GM21737 (cell line): ENCODE results near the gene TBXA2R.
"Not testable (repeated sequence)": the region's sequence is repeated elsewhere in the genome, so short reads cannot be mapped to it uniquely, and the experiment has no call there.

Experiments used
- ATAC-seq: cut with Tn5 transposase; IDR thresholded peaks from one replicate; pipeline ENCODE4 v1.9.1; 2021; ENCODE audit warnings: mild to moderate bottlenecking, moderate library complexity; ENCODE audit not compliant: unreplicated experiment

TBXA2R gene

GRCh38 chr19:3584036-3584802 lies 22.5 kb downstream of the TBXA2R start:
- ATAC-seq, result not testable (repeated sequence)

- not testable (repeated sequence) for ATAC-seq
These were observed 24.9 kb downstream of the TBXA2R start for GRCh38 chr19:3581792-3582191.

- no peak for ATAC-seq
These were observed 26.3 kb downstream of the TBXA2R start for GRCh38 chr19:3580156-3580934.

- no peak for ATAC-seq
These were observed 28.3 kb downstream of the TBXA2R start for GRCh38 chr19:3578390-3578789.

GRCh38 chr19:3577723-3578344 lies 28.8 kb downstream of the TBXA2R start:
- no peak for ATAC-seq

GRCh38 chr19:3576696-3577443 lies 29.8 kb downstream of the TBXA2R start:
- no peak for ATAC-seq

GRCh38 chr19:3575949-3576673 lies 30.6 kb downstream of the TBXA2R start:
- no peak for ATAC-seq

GRCh38 chr19:3575260-3575741 lies 31.4 kb downstream of the TBXA2R start:
- ATAC-seq, result no peak

GRCh38 chr19:3573858-3574637 lies 32.6 kb downstream of the TBXA2R start:
- ATAC-seq, result no peak

GRCh38 chr19:3573162-3573857 lies 33.4 kb downstream of the TBXA2R start:
- ATAC-seq, result no peak

- ATAC-seq, result no peak
These were observed 33.9 kb downstream of the TBXA2R start, which contains the start of gene HMG20B for GRCh38 chr19:3572855-3573161. Gene HMG20B, plus strand, starts transcription at chr19:3572944. Its CDS starts 366 bp downstream, at chr19:3573310.

- peak; percentile 89 for ATAC-seq
These were observed 34.4 kb downstream of the TBXA2R start for GRCh38 chr19:3572132-3572854.

- ATAC-seq, result no peak
These were observed 36.1 kb downstream of the TBXA2R start for GRCh38 chr19:3570606-3571011.

- ATAC-seq, result not testable (repeated sequence)
These were observed 36.6 kb downstream of the TBXA2R start for GRCh38 chr19:3570042-3570441.

GRCh38 chr19:3565139-3565538 lies 41.5 kb downstream of the TBXA2R start:
- no peak for ATAC-seq

- no peak for ATAC-seq
These were observed 42.8 kb downstream of the TBXA2R start for GRCh38 chr19:3563709-3564524.
